Muscle layer of colon (tissue), 2 donors: ENCODE measurements around the gene LRRC2.
"Not testable (repeated sequence)": the region's sequence is repeated elsewhere in the genome, so short reads cannot be mapped to it uniquely, and the experiment has no call there.

Experiments
- H3K27ac ChIP-seq: one replicate; pipeline ENCODE4 v1.7.0; 2013; ENCODE audit warnings: low read depth, mild to moderate bottlenecking, low read length, moderate library complexity
- H3K27me3 ChIP-seq, 2 donors: one replicate each; pipeline ENCODE4 v1.7.0; 2013; ENCODE audit warnings: low read length in 2 of 2, mild to moderate bottlenecking in 2 of 2; ENCODE audit not compliant: insufficient read depth in 2 of 2, control insufficient read depth in 1 of 2
- H3K36me3 ChIP-seq: one replicate; pipeline ENCODE4 v1.7.0; 2013; ENCODE audit warnings: mild to moderate bottlenecking, low read length; ENCODE audit not compliant: insufficient read depth
- H3K4me1 ChIP-seq: one replicate; pipeline ENCODE4 v1.7.0; 2013; ENCODE audit warnings: mild to moderate bottlenecking, low read length; ENCODE audit not compliant: insufficient read depth
- H3K4me3 ChIP-seq, 2 donors: one replicate each; pipeline ENCODE4 v1.7.0; 2013; ENCODE audit warnings: low read length in 2 of 2, low read depth in 1 of 2, mild to moderate bottlenecking in 1 of 2, moderate library complexity in 1 of 2
- H3K9ac ChIP-seq: one replicate; pipeline ENCODE4 v1.7.0; 2013; ENCODE audit warnings: low read length
- H3K9me3 ChIP-seq: one replicate; pipeline ENCODE4 v1.7.0; 2013; ENCODE audit warnings: mild to moderate bottlenecking, low read length
- donor health status: abdominal sarcoma.
- donor health status: Adenocarcinoma of cecum.

The LRRC2 gene

DNA sequence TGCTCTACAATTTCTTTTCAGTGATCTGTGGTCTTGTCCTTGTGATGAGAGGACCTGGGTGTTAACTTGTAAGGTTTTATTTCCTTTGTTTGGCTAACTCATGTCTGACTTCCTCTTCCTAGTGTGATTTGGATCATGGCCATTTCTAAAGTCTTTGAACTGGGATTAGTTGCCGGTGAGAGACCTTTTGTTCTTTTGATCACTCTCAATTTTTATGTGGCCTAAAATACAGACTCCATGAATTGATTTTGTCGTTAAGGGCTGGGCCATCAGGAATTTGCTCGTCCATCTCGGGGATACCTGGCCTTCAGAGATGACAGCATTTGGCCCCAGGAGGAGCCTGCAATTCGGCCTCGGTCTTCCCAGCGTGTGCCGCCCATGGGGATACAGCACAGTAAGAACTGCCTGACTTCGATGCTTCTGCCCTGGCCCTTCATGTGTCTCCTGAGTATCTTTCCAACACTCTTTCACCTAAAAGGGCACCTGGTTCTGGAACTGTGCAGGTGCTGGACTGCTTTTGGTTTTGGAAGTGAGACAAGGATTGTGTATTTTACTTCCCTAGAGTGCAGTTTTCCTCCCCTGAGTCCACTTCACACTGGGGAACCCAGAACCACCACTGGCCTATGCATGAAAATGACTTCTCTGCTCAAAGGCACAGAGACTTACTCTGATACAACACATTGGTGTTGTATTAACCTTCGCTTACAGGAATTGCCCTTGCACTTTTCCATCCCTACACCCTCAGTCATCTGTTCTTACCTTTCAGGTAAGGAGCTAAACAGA, 13.1 kb upstream of the LRRC2 start:
- Histone ChIP-seq H3K4me3 (no peak overlapping the region), H3K9ac (no peak overlapping the region), H3K27ac (no peak overlapping the region), H3K27me3 (peaks cover 9 to 25% of the 10 kb centered on the region in 2 donors), H3K9me3 (no peaks in the 10 kb centered on the region), H3K4me1 (no peaks in the 10 kb centered on the region), H3K36me3 (no peaks in the 10 kb centered on the region)

DNA sequence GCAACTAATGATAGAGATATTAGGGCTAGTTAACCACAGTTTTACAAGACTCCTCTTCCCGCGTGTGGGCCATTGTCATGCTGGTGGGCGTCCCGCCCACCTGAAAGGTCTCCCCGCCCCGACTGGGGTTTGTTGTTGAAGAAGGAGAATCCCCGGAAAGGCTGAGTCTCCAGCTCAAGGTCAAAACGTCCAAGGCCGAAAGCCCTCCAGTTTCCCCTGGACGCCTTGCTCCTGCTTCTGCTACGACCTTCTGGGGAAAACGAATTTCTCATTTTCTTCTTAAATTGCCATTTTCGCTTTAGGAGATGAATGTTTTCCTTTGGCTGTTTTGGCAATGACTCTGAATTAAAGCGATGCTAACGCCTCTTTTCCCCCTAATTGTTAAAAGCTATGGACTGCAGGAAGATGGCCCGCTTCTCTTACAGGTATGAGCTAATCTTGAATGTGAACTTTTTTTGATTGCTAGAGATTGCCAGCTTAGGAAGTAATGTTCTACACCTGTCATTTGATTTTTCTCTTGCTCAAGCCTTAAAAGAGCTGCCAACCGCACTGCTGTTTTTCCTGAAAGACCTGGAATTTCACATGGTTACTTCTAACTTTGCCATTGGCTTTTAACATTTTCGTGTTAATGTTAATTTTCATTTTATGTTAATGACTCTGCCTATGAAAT, 11.6 kb upstream of the LRRC2 start:
- H3K4me3 ChIP-seq, H3K4me1 ChIP-seq, H3K36me3 ChIP-seq, H3K27ac ChIP-seq, H3K9ac ChIP-seq, H3K9me3 ChIP-seq: not testable (repeated sequence)
- peaks cover 9 to 25% of the 10 kb centered on the region in 2 donors for H3K27me3 ChIP-seq

DNA sequence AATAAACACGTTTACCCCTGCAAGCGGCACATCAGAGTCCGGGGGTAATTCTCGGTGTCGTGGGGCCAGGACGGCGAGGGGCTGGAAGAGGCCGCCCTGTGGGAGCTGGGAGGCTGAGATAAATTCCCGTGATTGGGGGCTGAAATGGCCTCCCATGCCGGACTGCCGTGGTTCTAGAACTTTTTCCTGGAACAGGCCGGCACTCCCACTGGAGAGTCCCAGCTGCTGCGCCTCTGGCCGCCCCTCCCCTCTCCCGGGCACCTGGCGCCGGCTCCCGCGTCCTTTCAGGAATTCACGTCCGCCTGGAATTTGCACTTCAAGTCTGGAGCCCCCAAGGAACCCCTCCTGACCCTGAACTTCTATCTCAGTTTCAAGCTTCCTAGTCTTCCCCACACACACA, 10.8 kb upstream of the LRRC2 start:
- H3K9me3 ChIP-seq = no peaks in the 10 kb centered on the region
- no peaks in the 10 kb centered on the region for H3K36me3 ChIP-seq
- no peaks in the 10 kb centered on the region for H3K4me1 ChIP-seq
- peaks cover 9 to 25% of the 10 kb centered on the region in 2 donors for H3K27me3 ChIP-seq
- no peak overlapping the region for H3K4me3 ChIP-seq
- H3K27ac ChIP-seq = no peak overlapping the region
- no peak overlapping the region for H3K9ac ChIP-seq

DNA sequence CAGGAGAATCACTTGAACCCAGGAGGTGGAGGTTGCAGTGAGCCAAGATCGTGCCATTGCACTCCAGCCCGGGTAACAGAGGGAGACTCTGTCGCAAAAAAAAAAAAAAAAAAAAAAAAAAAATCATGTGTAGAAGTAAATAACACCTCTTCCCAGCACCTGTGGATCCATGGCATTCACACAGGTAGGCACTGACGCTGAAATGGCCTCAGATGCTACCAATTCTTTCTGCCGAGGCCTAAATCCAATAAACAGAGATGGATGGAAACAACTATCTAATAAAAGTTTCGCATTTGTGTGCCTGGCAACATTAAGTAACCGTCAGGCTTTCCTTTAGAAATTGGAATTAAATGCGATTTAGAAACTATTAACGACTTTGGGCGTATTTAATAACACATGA, 10.3 kb upstream of the LRRC2 start:
- Histone ChIP-seq H3K9ac (no peak overlapping the region), H3K27ac (no peak overlapping the region), H3K36me3 (no peaks in the 10 kb centered on the region), H3K27me3 (peaks cover 9 to 25% of the 10 kb centered on the region in 2 donors), H3K4me3 (no peak overlapping the region), H3K4me1 (no peaks in the 10 kb centered on the region), H3K9me3 (no peaks in the 10 kb centered on the region)

DNA sequence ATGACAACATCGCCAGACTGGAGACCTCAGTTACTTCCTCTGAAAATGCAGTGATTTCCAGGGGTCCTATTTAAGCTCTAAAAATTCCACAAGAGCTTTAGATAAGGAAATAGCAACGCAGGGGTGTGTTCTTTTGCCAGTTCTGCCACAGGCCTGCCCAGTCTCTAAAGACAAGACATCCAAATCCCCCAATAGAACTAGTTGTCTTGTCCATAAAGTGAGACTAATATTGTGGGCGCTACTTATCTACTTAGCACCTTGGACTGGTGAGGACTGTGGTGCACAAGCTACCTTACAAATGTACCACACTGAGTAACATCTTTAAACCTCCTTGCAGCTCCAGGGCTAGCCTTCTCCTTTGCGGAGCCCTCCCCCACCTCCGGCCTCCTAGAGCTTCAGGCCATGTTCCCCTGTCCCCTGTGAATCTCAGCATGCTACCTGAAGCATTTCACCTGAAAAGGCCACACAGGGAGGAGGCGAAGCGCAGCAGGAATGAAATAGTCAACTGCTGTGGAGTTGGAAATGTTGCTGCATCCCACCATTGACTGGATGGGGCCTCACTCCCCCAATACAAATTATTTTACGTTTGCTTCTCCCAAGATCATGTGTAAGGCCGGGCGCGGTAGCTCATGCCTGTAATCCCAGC, 9.6 kb upstream of the LRRC2 start:
- H3K27me3 ChIP-seq = peaks cover 9 to 25% of the 10 kb centered on the region in 2 donors
- H3K27ac ChIP-seq = no peak overlapping the region
- no peak overlapping the region for H3K9ac ChIP-seq
- no peaks in the 10 kb centered on the region for H3K4me1 ChIP-seq
- no peaks in the 10 kb centered on the region for H3K36me3 ChIP-seq
- no peaks in the 10 kb centered on the region for H3K9me3 ChIP-seq
- H3K4me3 ChIP-seq = no peak overlapping the region

DNA sequence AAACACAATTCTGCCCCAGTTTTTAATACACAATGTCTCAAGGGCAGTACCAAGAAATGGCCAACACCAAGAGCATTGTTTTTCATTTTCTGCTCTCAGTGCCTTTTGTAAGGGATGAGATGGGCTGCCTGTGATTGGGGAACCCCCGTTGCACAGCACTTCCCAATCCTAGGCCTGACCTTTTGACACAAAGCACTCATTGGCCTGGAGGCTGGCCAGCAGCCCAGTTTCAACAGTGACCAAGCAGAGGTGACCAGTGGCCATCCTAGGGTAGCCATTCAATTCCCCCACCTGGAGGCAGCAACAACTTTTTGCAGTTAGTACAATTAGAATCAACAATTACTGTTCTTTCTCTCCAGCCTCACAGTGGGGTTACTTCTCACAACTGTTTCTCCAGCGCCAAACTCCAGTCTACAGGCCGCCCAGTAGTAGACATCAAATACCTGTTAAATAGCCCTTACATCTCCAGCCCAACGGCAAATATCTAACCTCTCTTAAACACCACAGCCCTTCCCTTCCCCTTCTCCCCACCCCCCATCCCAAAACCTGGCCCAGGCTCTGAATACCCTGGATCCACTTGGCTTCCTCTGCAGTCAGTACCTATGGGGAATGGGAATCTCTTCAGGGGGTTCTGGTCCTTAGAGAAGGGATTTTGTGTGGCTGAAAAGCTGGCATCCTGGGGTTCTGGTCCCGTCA, 8.9 kb upstream of the LRRC2 start:
- Histone ChIP-seq H3K27ac (no peak overlapping the region), H3K36me3 (no peaks in the 10 kb centered on the region), H3K4me3 (no peak overlapping the region), H3K9ac (no peak overlapping the region), H3K4me1 (no peaks in the 10 kb centered on the region), H3K27me3 (peaks cover 9 to 25% of the 10 kb centered on the region in 2 donors), H3K9me3 (no peaks in the 10 kb centered on the region)

DNA sequence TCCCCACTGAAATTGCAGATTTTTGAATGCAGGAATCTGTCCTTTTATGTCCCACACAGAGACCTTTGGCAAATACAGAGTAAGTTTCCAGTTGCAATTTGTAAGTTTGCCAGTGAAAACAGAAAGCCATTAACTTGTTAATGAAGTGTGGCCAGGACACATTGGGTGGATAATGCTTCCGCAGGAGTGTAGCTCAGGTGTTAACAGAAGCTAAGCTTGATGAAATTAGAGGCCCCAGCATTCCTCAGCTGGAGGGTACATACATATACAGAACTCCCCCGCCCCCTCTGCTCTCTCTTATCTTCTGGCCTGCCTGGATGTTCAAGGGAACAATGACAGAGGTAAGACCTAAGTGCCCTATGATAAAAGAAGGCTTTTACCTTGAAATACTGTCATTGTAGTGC, 8.1 kb upstream of the LRRC2 start:
- H3K9me3 ChIP-seq = no peaks in the 10 kb centered on the region
- no peak overlapping the region for H3K4me3 ChIP-seq
- H3K36me3 ChIP-seq = no peaks in the 10 kb centered on the region
- H3K9ac ChIP-seq = no peak overlapping the region
- H3K4me1 ChIP-seq = no peaks in the 10 kb centered on the region
- H3K27me3 ChIP-seq = peaks cover 9 to 25% of the 10 kb centered on the region in 2 donors
- H3K27ac ChIP-seq = no peak overlapping the region

DNA sequence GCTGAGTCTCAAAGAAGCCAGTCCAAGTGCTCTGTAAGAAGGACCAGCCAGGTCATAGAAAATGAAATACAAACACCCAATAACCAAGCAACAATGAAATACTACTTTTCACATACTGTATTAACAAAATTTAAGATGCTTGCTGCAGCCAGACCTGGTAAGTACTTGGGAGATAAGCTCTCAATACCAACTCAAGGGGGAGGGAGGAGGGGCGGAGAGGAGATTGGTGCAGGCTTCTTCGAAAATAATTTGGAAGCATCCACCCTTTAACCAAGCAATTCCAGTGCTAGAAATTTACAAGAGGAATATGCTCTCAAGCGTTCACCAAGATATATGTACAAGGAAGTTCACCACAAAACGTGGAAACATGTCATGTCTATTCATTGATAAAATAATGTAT, 7.6 kb upstream of the LRRC2 start:
- Histone ChIP-seq H3K4me3 (no peak overlapping the region), H3K4me1 (no peaks in the 10 kb centered on the region), H3K9me3 (no peaks in the 10 kb centered on the region), H3K9ac (no peak overlapping the region), H3K27ac (no peak overlapping the region), H3K36me3 (no peaks in the 10 kb centered on the region), H3K27me3 (peaks cover 9 to 25% of the 10 kb centered on the region in 2 donors)

DNA sequence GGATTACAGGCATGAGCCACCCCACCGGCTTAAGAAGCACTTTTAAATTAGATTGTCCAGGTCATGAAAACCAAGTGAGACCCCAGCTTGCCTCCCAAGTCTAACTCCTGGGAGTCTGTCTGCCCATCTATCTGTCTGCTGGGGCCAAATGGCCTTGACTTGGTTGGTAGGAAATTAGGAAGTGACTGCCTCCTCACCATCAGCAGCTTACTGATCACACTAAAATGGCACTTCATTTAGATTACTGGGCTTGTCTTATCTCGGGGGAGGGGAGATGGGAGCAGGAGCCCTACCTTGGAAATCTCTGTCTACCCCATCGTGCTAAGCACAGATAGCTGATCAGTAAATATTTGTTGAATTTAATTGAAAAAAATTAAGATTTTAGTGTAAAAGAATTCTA, 5.6 kb upstream of the LRRC2 start:
- Histone ChIP-seq H3K4me3 (no peak overlapping the region), H3K36me3 (no peaks in the 10 kb centered on the region), H3K4me1 (no peaks in the 10 kb centered on the region), H3K27ac (no peak overlapping the region), H3K9me3 (no peaks in the 10 kb centered on the region), H3K27me3 (peaks cover 9 to 20% of the 10 kb centered on the region in 2 donors), H3K9ac (no peak overlapping the region)

DNA sequence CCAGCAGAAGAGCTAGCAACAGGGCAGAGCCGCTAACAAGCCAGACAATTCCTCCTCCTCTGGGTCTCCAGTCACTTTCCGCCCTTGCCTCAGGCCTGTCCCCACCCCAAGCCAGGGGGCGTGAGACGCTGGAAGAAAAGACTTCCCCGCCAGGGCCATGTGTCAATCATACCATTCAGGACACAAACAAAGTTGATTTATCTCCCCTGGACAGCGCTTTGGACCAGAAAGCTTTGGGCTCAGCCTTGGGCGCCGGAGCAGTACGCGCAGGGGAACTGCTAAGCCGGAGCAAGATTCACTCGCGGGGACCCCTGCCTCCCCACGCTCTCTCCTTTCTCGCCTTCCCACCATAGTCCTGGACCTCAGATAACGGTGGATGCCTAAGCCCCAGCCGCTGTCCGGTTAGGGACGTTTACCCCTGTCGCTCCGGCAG, 479 bp downstream of the LRRC2 start:
- Histone ChIP-seq H3K27me3 (no peaks in the 10 kb centered on the region), H3K36me3 (no peaks in the 10 kb centered on the region), H3K4me3 (peak overlapping the region; percentile 81 to 86), H3K27ac (no peak overlapping the region), H3K4me1 (no peaks in the 10 kb centered on the region), H3K9ac (peak overlapping the region; percentile 74), H3K9me3 (no peaks in the 10 kb centered on the region)

DNA sequence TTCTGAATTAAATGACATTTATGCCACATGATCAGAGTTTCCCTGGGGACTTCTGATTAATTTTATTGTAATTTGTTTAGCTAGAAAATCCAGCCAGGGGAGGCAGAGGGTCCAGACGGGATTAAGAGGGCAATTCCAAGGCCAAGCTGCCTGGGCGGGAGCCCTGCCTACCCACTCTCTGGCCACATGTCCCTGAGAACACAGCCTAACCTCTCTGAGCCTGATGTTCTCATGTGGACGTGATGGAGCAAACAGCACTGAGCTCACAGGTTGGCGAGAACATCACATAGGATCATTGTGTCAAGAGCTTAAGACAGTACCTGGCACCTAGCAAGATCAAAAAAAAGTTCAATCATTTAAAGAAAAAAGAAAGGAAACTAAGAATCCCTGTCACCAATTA, 1.0 kb downstream of the LRRC2 start:
- Histone ChIP-seq H3K4me3 (peak overlapping the region; percentile 81 to 86), H3K27me3 (no peaks in the 10 kb centered on the region), H3K4me1 (no peaks in the 10 kb centered on the region), H3K9me3 (no peaks in the 10 kb centered on the region), H3K27ac (no peak overlapping the region), H3K9ac (no peak overlapping the region), H3K36me3 (no peaks in the 10 kb centered on the region)
